Measurements from ENCODE around the gene ATP1B3.
"Not testable (repeated sequence)": the region's sequence is repeated elsewhere in the genome, so short reads cannot be mapped to it uniquely, and the experiment has no call there.

Gene ATP1B3

DNA sequence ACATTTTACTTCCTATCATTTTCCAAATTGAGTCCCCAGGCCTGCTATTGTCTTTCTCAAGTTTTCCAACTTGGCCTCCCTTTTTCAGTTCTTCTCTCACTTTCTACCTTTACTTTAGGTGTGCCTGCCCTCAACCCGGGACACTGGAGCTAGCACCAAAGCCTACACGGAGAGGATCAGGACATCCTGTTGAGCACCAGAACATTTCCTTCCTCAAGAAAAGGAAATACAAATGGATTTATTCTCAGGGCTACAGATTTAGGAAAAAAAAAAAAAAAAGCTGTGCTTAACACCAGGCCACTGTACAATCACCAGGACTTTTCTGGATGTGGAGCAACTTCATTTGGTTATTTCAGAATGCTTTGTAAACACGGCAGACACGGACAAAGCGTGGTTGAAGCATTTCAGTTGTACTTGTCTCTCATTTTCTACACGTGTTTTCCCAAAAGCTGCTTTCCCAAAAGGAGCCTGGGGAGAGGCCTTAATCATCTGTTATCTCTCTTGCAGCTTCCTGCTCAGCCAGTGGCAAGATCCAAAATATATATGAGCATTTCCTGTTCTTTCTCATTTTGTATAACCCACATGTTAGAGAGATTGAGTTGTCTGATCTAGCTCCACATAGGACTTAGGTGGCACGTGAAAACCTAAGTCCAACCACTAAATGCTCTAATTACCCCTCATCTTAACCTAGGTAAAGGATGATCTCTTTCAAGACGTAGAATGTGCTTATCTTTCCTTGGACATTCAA, 15.5 kb upstream of the ATP1B3 start:
- DNase-seq, result no peak

DNA sequence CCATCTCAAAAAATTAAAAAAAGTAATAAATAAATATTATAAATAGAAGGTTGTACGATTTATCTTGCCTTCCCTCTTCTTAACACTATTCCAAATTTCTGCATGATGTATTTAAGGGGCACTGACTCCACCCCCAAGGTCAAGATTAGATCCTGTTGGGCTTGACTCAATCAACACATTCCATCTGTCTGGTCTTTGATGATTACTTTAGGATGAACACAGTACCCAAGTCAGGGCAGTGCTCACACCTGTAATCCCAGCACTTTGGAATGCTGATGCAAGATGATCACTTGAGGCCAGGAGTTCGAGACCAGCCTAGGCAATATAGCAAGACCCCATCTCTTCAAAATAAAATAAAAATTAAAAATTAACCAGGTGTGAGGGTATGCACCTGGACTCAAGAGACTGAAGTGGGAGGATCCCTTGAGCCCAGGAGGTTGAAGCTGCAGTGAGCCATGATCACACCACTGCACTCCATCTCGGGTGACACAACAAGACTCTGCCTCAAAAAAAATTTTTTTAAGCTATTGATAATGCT, 14.1 kb upstream of the ATP1B3 start:
- no peak for DNase-seq

DNA sequence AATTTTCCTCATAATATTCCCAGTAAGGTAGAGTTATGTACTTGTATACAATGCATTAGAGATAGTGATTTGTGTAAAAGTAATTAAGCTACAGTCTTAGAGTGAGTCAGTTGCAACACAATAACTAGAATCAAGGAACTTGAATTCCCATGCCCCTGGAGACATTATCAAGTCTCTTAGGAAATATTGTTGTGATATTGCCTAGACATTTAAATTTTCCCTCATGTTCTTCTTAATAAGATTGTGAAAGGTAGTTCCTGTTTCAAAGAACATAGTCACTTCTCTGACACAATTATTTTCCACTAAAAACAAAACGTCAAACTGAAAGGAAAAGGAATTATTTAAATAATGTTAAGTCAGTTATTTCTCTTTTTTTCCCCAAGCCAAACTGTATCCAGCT, 13.0 kb upstream of the ATP1B3 start:
- DNase-seq, result no peak

DNA sequence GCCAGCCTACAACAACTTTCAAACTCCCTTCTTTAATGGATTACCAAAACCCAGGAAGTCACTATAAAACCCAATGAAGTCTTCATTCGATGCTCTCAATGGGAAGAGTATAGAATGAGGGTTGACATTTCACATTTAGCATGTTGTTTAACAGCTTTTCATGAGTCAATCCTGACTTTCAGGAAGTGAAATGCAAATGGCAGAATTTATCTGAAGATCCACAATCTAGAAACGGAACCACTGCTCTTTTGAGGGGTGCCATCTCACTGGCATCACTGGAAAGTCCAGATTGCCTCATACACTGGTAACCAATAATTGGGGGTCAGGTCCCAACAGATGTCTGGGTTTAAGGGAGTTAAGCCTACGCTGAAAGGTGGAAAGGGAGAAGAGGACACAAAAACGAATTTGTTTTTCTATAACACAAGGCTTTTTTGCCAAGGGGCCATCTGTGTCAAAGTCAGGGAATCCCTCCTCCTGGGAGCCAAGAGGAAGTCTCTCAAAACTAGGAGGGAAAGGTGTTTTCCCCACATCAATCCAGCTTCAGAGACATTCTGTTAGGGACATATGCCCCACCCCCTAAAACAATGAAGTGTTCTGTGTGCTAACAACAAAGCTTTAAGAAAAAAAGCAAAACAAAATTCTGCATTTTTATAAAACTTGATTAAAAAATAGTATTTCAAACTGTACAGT, 12.0 kb upstream of the ATP1B3 start:
- DNase-seq, result no peak

DNA sequence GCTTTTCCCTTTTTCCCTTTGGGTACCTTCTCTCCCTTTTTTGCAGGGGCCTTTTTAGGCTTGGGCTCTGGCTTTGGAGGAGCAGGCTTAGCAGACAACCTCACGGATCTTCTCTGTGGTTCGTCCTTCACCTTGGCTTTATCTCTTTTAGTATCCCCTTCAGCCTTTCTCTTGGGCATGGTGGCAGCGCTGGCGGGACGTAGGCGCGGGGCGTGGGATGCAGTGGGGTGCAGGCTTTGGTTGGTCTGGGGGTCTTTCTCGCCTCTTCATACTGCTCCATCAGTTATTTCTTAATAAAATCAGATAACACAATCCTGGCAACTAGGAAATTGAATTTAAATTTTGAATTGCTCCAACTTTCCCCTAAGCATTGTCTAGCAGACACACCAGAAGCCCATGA, 11.3 kb upstream of the ATP1B3 start:
- no peak for DNase-seq

DNA sequence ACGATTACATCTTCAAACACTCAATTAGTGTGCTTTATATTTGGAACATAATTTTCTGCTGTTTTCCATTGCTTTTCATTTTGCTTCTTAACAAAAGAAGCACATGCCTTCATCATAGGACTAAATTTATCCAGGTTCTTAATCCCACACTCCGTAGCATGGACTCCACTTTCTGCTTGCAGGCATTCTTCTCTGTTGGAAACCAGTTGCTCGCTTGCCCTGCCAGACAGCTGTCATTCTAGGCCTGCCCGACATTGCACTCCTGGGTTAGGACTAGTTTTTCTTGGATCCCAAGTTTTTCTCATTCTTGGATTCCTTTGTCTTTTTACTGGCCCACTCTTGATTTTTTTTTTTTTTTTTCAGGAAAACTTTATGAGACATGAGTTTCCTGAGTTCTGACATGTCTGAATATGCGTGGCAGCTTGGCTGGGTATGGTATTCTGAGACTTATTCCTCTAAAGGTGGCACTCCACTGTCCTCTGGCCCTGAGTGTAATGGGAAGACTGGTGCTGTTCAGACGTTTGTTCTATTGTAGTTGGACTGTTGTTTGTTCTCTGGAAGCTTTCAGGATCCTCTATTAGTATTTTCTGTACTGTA, 6.3 kb upstream of the ATP1B3 start:
- DNase-seq, result no peak

DNA sequence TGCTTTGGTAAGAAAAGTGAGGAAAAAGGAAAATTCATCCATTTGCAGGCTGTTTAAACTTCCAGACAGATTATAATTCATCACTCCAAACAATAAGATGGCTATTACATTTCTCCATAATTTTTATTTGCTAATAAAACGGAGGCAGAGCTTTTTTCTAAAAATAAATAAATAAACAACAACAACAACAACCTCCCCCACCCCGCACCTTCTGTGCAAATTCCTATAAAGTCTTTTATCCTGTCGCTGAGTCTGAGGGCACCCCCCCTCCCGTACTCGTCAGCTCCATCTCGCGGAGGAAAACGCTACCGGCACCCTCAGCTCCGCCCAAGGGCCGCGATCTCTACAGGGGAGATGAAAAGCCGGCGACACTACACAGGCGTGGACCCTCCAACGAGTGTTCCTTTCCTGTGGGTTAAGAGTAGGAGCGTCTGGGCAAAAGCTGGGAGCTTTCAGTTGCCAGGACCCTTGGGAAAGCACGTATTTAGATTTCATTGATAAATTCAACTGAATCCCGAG, 1.0 kb upstream of the ATP1B3 start:
- DNase-seq, result peak; percentile 83

DNA sequence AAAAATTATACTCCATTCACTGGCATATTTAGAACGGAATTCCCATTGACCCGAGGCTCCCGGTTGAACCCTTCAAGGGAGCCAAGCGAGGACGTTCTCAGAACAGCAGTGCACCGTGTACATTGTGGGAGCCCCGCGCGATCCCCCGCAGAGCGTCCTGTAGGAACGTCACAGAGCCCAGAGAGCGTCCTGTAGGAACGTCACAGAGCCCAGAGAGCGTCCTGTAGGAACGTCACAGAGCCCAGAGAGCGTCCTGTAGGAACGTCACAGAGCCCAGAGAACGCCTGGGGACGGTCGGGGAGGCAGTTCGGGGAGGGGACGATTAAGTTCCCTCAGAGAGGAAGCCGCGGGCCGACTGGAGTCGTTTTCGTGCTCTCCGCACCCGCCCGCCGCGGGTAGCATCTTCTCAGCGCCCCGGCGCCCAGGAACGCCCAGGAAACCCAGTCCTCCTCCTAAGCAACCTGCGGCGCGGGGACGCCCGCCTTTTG, 506 bp upstream of the ATP1B3 start:
- DNase-seq, result no peak

DNA sequence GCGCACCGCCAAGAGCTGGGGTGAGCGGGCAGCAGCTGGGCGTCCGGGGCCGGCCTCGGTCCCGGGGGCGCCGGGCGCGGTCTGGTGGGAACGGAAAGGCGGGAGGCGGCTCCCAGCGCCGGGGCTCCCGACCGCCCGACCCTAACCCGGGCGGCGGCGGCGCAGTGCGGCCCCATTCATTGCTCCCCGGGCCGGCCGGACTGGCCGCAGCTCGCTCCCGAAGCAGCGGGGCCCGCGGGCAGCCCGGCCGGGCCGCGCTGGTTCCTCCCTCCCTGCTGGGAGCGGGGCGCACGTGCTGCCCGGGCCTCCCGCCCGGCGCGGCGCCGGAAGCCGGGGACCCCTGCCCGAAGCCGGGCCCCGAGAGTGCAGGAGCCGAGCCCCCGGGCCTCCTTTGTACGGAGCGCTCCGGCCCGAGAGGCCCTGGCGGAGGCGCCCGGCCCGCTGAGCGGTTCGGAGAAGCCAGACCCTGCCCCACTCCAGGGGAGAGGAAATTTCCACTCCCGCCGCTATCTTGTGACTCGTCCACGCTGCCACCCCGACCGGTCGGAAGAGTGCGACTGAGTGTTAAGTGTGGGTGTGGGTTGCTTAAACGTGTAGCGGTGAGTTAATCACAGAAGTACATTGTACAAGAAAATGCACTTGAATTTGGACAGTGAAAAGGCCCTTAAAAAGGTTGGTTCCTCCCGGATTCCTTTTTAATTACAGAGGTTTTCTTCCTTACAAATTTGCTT, 613 bp downstream of the ATP1B3 start:
- DNase-seq, result peak; percentile 61

DNA sequence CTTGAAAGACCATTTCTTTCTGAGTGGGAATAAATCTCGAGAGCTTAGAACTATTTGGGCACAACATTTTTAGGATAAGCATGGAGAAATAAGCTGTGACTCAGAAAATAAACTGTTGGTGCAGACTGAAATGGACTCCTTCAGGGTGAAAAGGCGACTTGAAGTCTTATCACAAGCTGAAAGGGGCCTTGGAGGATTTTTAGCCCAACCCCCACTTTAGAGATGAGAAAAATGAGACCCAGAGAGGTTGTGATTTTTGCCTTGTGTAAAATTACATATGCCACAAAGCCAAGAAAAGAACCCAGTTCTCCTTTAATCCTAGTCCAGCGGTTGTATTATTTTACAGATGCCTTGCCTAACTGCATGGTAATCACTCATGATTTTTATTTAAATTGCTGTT, 1.5 kb downstream of the ATP1B3 start:
- no peak for DNase-seq

DNA sequence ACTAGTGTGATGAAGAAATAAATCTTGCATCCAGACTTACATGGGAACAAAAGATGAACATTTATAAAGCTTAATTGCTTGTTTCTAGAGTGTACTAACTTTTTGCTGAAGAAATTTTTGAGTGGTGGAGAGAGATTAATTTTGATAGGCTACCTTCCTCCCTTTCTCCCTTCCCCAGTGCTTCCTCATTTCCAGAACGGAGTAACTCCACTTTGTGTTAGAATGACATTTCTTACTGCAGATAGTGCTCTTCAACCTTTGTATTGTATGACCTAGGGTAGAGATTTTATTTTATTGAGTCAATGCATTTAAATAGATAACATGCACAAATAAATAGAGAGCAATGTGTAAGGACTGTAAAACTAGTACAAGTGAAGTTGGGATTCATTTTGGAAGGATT, 1.9 kb downstream of the ATP1B3 start:
- no peak for DNase-seq

DNA sequence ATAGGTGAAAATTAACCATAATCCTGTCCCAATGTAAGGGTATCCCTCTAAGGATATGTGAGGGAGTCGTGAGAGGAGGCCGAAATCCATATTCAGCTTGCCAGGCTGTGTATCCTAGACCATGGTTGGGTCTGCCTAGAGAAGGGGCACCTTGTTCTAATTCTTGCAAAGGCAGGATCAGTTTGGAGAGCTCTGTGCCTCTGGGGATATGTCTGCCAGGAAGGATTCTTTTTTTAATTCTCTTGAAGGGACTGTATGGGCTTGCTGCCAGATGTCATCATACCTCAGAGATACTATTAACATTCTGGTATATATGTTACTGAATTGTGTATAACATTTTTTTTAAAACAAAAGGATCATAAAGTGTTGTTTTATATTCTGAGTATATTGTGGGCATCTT, 2.4 kb downstream of the ATP1B3 start:
- peak; percentile 12 for DNase-seq

DNA sequence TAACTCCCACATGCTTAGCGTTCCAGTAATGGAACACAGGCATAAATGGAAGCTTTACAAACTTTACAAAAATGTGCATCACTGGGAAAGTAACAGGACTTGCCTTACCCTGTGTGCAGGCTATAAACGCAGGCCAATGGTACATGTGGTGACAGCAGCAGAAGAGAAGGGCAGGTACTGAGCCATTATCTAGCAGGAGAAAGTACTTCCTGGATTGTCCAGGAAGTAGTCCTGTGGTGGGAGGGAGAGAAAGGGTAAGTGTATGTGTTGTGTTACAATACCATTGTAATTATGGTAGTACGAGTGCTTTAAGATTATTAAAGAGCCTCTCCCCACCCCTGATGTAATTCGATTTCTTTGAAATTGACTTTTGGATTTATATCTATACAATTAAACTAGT, 5.3 kb downstream of the ATP1B3 start:
- no peak for DNase-seq

DNA sequence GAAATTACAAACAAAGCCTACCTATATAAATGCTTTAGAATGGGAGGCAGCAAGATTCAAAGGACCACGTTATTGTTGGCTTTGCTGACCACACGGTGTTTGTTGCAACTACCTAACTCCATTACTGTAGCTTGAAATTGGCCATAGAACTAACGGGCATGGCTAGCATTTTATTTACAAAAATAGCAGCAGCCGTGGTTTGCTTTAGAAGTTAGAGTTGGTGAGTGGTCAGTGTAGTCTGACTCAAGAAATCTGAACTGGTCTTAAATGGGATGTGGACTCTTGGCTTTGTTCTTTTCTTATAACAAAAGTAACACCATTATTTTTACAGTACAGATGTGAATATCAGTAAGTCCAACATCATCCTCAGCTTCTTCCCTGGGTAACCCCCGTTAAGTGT, 10.6 kb downstream of the ATP1B3 start:
- no peak for DNase-seq

DNA sequence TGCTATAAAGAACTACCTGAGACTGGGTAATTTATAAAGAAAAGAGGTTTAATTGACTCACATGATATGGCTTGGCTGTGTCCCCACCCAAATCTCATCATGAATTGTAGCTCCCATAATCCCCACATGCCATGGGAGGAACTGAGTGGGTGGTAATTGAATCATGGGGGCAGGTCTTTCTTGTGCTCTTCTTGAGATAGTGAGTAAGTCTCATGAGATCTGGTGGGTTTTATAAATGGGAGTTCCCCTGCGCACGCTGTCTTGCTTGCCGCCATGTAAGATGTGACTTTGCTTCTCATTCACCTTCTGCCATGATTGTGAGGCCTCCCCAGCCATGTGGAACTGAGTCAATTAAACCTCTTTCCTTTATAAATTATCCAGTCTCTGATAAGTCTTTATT, 12.1 kb downstream of the ATP1B3 start:
- not testable (repeated sequence) for DNase-seq

DNA sequence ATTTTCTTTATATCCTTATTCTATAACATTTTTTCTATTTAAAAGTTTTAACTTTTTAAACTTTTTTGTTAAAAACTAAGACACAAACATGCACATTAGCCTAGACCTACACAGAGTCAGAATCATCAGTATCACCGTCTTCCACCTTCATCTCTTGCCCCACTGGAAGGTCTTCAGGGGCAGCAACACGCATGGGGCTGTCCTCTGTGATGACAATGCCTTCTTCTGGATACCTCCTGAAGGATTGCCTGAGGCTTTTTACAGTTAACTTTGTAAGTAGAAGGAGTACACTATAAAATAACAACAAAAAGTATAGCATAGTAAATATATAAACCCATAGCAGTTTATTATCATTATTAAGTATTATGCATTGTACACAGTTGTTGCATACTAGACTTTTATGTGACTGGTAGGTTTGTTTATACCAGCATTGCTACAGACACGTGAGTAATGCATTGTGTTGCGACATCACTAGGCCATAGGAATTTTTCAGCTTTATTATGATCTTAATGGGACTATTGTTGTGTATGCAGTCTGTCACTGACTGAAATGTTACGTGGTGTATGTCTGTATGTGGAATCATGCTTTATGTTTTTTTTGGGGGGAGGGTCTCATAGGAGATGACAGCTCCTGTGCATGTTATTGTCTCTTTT, 18.2 kb downstream of the ATP1B3 start:
- DNase-seq, result no peak

DNA sequence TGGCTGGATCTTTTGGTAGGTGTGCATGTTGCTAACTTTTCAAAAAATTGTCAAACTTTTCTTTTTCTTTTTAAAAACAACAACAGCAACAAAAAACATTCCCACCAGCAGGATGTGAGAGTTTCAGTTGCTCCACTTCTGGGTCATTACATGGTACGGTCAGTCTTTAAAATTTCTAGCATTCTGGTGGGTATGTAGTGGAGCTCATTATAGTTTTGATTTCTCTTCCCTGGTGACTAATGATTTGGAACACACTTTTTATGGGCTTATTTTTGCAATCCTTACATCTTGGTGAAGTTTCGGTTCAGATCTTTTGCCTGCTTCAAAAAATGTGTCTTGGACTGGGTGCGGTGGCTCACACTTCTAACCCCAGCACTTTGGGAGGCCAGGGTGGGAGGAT, 19.3 kb downstream of the ATP1B3 start:
- DNase-seq, result no peak

DNA sequence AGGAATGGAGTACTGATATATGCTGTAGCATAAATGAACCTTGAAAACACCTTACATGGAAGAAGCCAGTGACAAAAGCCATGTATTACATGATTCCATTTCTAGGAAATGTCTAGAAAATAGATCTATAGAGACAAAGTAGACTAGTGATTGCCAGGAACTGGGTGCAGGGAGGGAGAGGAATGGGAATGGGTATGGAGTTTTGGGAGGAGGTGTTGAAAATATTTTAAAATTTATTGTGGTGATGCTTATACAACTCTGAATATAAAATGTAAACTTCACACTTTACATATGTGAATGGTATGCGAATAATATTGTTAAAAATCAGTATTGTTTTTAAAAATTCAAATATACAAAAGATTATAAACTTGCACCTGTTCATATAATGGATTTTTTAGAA, 22.5 kb downstream of the ATP1B3 start:
- no peak for DNase-seq

DNA sequence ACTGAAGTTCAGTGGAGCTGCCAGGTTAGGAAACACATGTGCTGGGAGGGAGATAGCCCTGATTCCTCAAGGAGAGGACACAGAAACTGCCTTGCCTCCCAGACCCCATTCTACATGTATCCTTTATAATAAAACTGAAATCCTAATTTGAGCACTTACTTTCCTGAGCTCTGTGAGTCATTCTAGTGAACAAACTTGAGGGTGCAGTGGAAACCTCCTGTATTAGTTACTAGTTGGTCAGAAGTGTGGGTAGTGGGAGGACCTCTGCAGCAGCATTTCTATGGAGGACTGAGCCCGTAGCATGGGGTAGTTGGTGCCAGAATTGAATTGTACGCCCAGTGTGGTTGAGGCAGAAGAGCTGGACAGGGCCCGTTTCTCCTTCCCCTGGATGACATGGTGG, 23.9 kb downstream of the ATP1B3 start:
- DNase-seq, result no peak

DNA sequence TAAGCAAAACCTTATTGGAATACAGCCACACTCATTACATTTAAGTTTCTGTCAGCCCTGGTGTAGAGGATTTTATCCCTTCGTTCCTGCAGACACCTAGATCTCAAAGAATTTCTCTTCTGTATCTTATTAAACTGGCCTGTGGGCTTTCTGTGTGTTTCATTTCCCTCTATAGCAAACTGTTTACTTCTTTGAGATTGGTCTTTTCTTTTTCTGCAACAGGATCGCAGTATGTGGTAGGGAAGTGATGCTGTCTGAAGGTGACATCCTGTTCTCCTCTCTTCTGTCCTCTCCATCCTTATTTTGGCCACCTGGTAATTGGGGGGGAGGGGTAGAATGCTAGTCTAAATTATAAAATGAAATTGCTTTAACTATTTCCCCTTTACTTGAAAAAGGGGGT, 25.5 kb downstream of the ATP1B3 start:
- DNase-seq, result no peak

DNA sequence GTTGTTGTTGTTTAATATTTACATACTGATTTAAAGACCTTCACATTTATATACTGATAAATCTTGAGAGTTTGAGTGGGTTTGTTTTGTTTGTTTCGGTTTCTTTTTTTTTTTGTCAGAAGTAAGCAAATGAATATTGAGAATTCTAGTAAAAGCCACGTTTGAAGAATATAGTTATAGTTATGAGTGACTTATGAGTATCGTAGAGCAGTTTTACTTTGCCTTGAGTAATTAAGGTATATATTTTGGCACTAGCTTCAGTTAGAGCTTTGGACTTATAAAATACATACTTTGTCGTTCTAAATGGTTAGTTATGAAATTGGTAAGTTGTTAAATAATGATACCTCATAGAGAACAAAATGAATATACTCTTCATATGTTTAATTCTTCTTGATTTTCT, 27.8 kb downstream of the ATP1B3 start:
- no peak for DNase-seq

DNA sequence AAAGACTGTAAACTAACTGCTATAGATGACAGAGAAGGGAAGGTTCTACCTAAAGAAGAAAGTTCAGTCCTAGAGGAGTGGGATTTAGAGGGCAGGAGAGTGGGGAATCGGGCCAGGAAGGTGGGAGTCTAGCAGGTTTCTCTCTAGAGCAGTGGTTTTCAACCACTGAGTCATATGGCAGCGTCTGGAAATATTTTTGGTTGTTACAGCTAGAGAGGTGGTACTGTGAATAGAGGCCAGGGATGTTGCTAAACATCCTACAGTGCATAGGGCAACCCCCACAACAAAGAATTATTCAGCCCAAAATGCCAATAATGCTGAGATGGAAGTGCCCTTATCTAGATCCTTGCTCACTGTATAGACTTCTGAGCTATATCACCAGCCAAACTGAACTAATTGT, 28.7 kb downstream of the ATP1B3 start:
- no peak for DNase-seq

DNA sequence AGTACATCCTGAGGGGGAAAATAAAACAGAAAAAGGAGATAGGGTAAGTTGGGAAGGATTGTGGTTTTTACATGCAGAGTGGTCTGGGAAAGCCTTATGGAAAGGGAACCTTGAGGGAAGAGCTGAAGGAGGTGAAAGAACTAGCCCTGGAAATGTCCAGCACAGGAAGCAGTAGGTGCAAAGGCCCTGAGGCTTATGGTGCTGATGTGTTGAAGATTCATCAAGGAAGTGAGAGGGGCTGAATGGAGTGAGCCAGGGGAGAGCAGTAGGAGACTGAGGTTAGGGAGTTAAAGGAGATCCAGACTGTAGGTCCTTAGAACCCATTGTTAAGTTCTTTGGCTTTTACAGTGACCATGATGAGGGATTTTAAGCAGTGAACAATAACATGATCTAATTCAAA, 33.0 kb downstream of the ATP1B3 start:
- DNase-seq, result no peak

Measured in CD4-positive, alpha-beta T cell treated with Interleukin-12 subunit alpha and Interleukin-12 subunit beta, for 1 hour (primary cell).